ENCODE results near the gene COL9A3. TPM values are rescaled to one million over a fixed set of nuclear protein-coding genes. Genes with fewer than 3 reads are reported as not detected.

COL9A3 gene
- 0.05 and 0.35 TPM in 2 replicates for total RNA-seq

- no peak for DNase-seq (ENCODE audit: low read depth)
Observed at GRCh38 chr20:62816884-62817873, at the start of gene COL9A3. Gene COL9A3, plus strand, starts transcription at chr20:62817050. Its CDS starts 15 bp downstream, at chr20:62817065.

DNA sequence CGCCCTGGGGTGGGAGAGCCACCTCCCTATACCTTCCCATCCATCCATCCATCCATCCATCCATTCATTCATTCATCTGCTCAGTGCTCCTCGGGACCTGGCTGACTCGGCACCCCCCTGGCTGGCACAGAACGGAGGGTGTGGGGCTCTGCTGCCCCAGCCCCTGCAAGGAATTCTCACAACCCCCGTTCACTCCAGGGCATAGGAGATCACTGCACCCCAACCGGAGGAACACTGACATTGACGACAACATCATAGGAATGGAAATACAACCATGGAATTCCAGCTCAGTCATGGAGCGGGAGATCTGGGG is 48.7 kb upstream of the COL9A3 start:
- DNase-seq (ENCODE audit: low read depth), result no peak

GRCh38 chr20:62768551-62769287 is 48.1 kb upstream of the COL9A3 start:
- DNase-seq (ENCODE audit: low read depth), result no peak

DNA sequence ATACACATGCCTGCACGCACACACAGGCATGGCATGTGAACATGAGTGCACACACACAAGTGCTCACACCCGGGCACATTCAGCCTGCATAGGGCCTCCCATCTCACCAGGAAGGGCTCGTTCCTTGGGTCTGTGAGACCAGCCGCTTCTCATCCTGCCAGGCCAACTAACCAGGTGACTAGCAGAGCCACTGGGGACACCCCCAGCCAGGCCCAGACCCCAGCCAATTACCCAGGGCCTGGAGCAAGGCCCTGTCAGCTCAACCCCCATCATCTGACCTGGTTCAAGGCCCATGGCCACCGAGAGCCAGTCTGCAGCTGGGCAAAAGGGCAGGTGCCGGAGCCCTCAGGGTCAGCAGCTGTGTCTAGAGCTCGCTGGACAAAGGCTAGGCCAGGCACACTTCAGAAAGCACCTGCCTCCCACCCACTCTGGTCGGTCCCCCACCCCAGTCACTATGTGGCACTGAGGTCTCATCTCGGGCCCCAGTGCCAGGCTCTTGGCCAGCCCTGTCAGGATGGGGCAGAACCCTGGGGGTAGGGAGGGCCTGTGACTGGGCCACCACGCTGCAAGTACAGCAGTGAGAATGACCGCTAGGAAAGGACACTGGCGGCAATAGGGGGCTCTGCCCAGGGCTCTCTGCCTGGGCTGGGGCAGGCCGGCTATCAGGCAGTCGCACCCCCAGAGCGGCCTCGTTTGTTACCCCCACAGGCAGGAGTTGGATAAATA is 47.3 kb upstream of the COL9A3 start:
- no peak for DNase-seq (ENCODE audit: low read depth)

DNA sequence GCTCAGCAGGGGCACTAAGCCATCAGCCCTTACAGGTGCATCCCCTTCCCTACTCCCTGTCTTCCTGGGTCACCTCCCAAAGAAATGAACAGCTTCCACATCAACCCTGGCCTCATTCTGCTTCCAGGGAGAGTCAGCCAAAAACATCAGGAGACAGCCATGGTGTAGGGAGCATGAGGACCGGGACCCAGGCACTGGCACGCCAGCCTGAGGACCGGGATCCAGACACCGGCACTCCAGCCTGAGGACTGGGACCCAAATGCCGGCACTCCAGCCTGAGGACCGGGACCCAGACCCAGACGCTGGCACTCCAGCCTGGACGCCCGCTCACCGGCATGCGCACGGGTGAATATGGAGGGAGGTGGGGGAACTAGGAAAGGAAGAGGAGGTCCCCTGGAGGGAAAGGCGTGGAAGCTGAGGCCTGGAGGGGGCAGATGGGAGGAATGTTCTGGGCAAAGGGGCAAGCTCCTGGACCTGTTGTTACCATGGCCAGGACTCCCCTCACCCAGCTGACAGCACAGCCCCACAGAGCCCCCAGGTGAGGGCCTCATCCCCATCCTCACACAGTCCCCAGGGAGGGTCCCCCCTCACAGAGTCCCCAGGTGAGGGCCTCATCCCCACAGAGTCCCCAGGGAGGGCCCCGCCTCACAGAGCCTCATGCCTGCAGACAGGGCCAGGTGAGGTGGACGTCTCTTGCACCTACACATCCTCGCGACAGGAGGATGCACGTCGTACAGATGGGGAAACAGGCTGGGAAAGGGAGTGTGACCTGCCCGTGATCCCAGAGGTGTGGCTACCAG is 46.5 kb upstream of the COL9A3 start:
- DNase-seq (ENCODE audit: low read depth), result no peak

- DNase-seq (ENCODE audit: low read depth), result no peak
Observed at GRCh38 chr20:62770916-62771315, 45.9 kb upstream of the COL9A3 start.

DNA sequence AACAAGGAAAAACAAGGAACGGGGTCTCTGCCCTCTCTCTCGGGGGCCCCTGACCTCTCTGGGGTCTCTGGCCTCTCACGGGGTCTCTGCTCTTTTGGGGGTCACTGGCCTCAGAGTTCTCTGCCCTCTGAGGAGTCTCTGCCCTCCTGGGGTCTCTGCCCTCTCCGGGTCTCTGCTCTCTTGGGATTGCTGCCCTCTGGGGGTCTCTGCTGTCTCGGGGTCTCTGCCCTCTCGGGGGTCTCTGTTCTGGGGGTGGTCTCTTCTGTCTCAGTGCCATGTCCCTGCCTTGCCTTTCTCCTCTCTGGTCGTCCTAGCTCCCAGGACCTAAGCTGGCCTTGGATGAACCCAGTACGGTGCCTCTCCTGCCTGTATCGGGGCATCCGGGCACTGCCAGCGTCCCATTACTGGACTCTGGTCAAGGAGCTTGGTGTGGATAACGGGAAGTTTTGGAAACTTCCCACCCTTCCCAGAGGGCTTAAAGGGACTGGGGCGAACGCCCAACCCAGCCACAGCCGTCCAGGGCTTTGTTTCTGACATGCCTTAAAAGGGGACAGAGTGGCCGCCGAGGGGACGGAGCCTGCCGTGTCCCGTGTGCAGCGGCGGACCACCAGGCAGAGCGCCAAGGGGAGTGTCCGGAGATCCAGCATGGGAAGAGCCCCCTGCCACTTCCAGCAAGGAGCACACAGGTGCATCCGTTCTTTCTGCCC is 45.3 kb upstream of the COL9A3 start:
- DNase-seq (ENCODE audit: low read depth), result no peak

DNA sequence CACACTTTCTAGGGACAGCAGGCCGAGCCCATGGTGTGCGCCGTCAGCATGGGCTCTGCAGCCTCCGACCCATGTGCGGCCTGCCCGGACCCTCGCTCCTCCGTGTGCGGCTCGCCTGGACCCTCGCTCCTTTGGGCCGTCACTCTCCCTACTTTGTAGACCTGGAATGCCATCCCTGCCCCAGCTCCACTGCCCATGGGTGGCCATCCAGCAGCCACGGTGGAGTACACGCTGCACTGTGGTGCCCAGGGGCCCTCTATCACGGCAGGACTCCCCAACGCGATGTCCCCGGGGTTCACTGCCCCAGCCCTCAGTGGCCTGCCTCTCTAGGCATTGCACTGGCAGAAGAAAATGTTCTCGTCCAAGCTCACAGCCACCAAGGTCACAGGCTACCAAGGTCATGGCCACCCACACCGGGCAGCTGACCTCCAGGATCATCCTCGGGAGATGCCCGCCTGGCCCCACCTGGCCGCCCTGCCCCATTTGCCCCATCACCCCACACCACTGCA is 44.7 kb upstream of the COL9A3 start:
- no peak for DNase-seq (ENCODE audit: low read depth)

DNA sequence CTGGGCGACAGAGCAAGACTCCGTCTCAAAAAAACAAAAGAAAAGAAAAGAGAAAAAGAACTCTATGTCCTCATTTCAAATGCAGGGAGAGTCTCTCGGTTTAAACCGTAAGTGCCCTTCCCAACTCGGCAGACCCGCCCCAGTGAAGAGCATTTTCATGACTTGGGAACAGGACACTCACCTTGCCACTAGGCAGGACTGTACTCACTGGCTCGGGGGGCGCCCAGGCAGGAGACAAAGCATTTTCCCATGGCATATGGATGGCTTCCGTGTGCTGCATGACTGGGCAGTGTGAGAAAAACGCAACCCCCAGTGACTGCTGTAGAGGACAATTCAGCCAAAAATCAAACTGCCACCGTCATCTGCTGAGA is 44.2 kb upstream of the COL9A3 start:
- DNase-seq (ENCODE audit: low read depth), result no peak

GRCh38 chr20:62772990-62773844 is 43.6 kb upstream of the COL9A3 start:
- peak; percentile 91 for DNase-seq (ENCODE audit: low read depth)

GRCh38 chr20:62773845-62774714 is 42.8 kb upstream of the COL9A3 start:
- no peak for DNase-seq (ENCODE audit: low read depth)

DNA sequence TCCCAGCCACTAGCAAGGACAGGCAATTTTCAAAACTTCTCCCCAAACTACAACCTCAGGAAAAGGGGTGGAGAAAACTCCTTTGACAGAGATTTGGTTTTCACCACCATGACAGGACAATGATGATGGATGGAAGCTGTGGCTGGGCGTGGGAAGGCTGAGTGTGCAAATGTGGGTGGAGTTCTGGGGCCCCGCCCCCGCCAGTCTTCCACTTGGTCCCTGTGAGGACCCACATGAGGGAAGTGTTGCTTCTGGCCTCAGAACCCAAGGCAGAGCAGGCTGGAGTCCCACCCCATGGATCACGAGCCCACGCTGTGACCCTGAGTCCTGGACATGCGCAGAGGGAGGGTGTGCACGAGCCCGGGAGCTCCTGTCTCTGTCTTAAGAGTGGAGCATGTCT is 42.1 kb upstream of the COL9A3 start:
- no peak for DNase-seq (ENCODE audit: low read depth)

- no peak for DNase-seq (ENCODE audit: low read depth)
Observed at GRCh38 chr20:62775206-62775605, 41.6 kb upstream of the COL9A3 start.

DNA sequence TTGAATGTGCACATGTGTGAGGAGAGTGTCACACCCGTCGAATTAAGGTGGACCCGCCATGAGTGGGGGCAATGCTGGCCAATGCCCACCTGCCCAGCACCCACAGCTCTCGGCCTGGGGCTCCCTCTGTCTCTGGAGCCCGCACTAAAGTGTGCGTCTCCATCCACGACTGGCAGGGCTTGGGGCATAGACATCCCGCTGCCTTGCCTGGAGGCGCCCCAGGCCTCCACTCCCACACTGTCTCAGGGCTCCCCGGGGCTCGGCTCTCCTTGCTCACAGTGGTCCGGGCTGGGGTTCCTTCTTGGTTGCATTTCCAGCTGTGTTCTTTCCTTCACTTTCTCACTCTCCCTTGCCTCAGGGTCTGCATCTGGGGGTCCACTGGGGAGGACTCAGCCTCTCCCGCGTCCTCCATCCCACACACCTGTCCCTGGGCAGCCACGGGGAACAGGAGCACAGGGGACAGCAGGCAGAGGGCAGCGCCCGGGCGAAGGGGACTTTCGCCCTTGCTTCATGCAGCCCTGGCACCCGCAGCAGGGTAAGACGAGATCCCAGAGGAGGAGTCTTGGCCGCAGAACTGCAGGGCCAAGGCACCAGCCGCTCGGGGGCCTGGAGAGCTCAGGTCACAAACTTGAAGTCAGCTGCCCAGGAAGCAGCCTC is 40.7 kb upstream of the COL9A3 start:
- no peak for DNase-seq (ENCODE audit: low read depth)

DNA sequence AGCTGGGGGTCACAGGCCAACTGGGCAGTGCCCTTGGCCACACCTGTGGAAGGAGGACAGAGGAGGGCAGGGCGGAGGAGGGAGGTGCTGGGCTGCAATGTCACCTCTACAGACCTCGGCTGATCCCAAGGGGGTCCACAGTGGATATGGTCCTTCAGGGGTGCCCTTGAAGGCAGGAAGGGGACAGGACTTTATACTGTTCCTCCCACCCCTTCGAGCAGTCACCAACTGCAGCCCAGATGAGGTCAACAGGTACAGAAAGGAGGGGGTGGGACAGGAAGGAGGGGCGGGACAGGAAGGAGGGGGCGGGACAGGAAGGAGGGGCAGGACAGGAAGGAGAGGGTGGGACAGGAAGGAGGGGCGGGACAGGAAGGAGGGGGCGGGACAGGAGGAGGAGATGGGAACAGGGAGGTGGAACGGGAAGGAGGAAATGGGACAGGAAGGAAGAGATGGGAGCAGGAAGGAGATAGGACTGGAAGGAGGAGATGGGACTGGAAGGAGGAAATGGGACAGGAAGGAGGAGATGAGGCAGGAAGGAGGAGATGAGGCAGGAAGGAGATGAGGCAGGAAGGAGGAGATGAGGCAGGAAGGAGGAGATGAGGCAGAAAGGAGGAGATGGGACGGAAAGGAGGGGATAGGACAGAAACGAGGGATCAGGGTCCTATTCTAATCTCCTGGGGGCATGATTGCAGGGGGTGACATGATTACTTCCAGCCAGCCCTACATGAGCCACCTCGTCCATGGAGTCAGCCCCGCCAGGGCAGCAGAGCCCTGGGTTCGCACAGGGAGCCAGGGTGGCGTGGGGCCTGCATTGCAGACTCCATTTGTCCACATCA is 39.9 kb upstream of the COL9A3 start:
- DNase-seq (ENCODE audit: low read depth), result peak; percentile 28

- DNase-seq (ENCODE audit: low read depth), result no peak
Observed at GRCh38 chr20:62777528-62777830, 39.4 kb upstream of the COL9A3 start.

DNA sequence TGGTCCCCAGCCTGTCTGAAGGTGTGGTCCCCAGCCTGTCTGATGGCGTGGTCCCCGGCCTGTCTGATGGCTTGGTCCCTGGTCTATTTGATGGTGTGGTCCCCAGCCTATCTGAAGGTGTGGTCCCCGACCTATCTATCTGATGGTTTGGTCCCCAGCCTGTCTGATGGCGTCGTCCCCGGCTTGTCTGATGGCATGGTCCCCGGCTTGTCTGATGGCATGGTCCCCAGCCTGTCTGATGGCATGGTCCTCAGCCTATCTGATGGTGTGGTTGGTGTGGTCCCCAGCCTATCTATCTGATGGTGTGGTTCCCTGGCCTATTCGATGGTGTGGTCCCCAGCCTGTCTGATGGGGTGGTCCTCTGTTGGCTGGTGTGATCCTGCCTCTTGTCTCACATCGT is 38.8 kb upstream of the COL9A3 start:
- DNase-seq (ENCODE audit: low read depth), result no peak
